IMR-90 (cell line): ENCODE data around the gene NOS1. TPM values are rescaled to one million over a fixed set of nuclear protein-coding genes. Genes with fewer than 3 reads are reported as not detected.

Experiments
- ATAC-seq: fragments of 200-7000 bp; cut with Tn5 transposase; 2 replicates; pipeline ENCODE4 v1.9.1; 2020; ENCODE audit warnings: low read depth, mild to moderate bottlenecking, moderate library complexity
- BruUV-seq: library from RNA; stranded (reverse); fragments of 400-500 nt; replicated peaks from 2 replicates; lab custom pipeline; 2021; lab: Mats Ljungman, UMichigan
- CTCF ChIA-PET: fragments of 300-600 bp; formaldehyde crosslinking; extraction: SDS; loops from one replicate; lab custom pipeline; 2021; ENCODE audit warnings: antibody characterized with exemption; lab: Yijun Ruan, JAX
- POLR2A ChIA-PET: fragments of 300-600 bp; sonication (Branson Sonifier 250); formaldehyde crosslinking; loops from one replicate; lab custom pipeline; 2022; ENCODE audit warnings: antibody characterized with exemption; ENCODE audit not compliant: unreplicated experiment; lab: Charles Lee
- DNase-seq: peaks from one replicate; pipeline ENCODE4 v3.0.0; 2013
- H2AFZ ChIP-seq: replicated peaks from 2 replicates; pipeline ENCODE3; 2013; ENCODE audit warnings: low read length, mild to moderate bottlenecking; ENCODE audit not compliant: poor library complexity
- H2AK5ac ChIP-seq: 2 replicates; pipeline ENCODE4 v1.6.1; 2013; ENCODE audit warnings: low read depth, low read length, inconsistent platforms
- H2AK9ac ChIP-seq: replicated peaks from 2 replicates; pipeline ENCODE3; 2013; ENCODE audit warnings: mild to moderate bottlenecking, low read depth, low read length, moderate library complexity; ENCODE audit not compliant: poor library complexity
- H2BK120ac ChIP-seq: 2 replicates; pipeline ENCODE4 v1.6.1; 2013; ENCODE audit warnings: low read depth, low read length, inconsistent platforms
- H2BK15ac ChIP-seq: 3 replicates; pipeline ENCODE4 v1.6.1; 2013; ENCODE audit warnings: low read depth, low read length, inconsistent platforms
- H2BK20ac ChIP-seq: 2 replicates; pipeline ENCODE4 v1.6.1; 2013; ENCODE audit warnings: low read depth, mild to moderate bottlenecking, inconsistent platforms, low read length, moderate library complexity
- H2BK5ac ChIP-seq: 2 replicates; pipeline ENCODE4 v1.6.1; 2013; ENCODE audit warnings: mild to moderate bottlenecking, low read depth, low read length, inconsistent platforms; ENCODE audit not compliant: poor library complexity, severe bottlenecking
- H3K14ac ChIP-seq: replicated peaks from 2 replicates; pipeline ENCODE4 v1.6.1; 2013; ENCODE audit warnings: low read depth, low read length, inconsistent platforms
- H3K18ac ChIP-seq: 2 replicates; pipeline ENCODE4 v1.6.1; 2013; ENCODE audit warnings: low read depth, low read length, control low read depth
- H3K23ac ChIP-seq: 2 replicates; pipeline ENCODE4 v1.6.1; 2013; ENCODE audit warnings: low read depth, low read length, inconsistent platforms
- H3K27ac ChIP-seq: 2 replicates; pipeline ENCODE4 v1.5.1; 2013; ENCODE audit warnings: mild to moderate bottlenecking, control low read depth, low read length; ENCODE audit not compliant: insufficient read depth
- H3K27me3 ChIP-seq: 2 replicates; pipeline ENCODE4 v1.6.1; 2013; ENCODE audit warnings: low read length; ENCODE audit not compliant: control insufficient read depth, insufficient read depth
- H3K36me3 ChIP-seq: 2 replicates; pipeline ENCODE4 v1.6.1; 2013; ENCODE audit warnings: low read length, mixed read lengths; ENCODE audit not compliant: control insufficient read depth, insufficient read depth
- H3K4ac ChIP-seq: 2 replicates; pipeline ENCODE4 v1.6.1; 2013; ENCODE audit warnings: low read depth, low read length, inconsistent platforms
- H3K4me1 ChIP-seq: 2 replicates; pipeline ENCODE4 v1.6.1; 2013; ENCODE audit warnings: low read length, mixed read lengths; ENCODE audit not compliant: control insufficient read depth, insufficient read depth
- H3K4me2 ChIP-seq: 2 replicates; pipeline ENCODE4 v1.6.1; 2013; ENCODE audit warnings: low read depth, mild to moderate bottlenecking, control low read depth, low read length, moderate library complexity
- H3K4me3 ChIP-seq: 2 replicates; pipeline ENCODE4 v1.5.1; 2013; ENCODE audit warnings: low read depth, mild to moderate bottlenecking, control low read depth, low read length, moderate library complexity; ENCODE audit not compliant: insufficient read depth
- H3K56ac ChIP-seq: 2 replicates; pipeline ENCODE4 v1.6.1; 2013; ENCODE audit warnings: low read length, inconsistent platforms; ENCODE audit not compliant: insufficient read depth; ENCODE audit errors: extremely low read depth
- H3K79me1 ChIP-seq, 2 experiments: 2 replicates each; pipeline ENCODE4 v1.6.1; 2013; ENCODE audit warnings: low read length in 2 of 2, inconsistent platforms in 1 of 2, low read depth in 1 of 2
- H3K9ac ChIP-seq: 2 replicates; pipeline ENCODE4 v1.6.1; 2013; ENCODE audit warnings: low read depth, low read length, control low read depth
- H3K9me1 ChIP-seq: 2 replicates; pipeline ENCODE4 v1.6.1; 2013; ENCODE audit warnings: low read length, inconsistent platforms; ENCODE audit not compliant: insufficient read depth
- H3K9me3 ChIP-seq: 2 replicates; pipeline ENCODE4 v1.6.1; 2013; ENCODE audit warnings: low read length; ENCODE audit not compliant: control insufficient read depth, insufficient read depth
- H4K20me1 ChIP-seq: 2 replicates; pipeline ENCODE4 v1.6.1; 2013; ENCODE audit warnings: low read length, inconsistent platforms; ENCODE audit not compliant: insufficient read depth
- H4K5ac ChIP-seq: 2 replicates; pipeline ENCODE4 v1.6.1; 2013; ENCODE audit warnings: mild to moderate bottlenecking, low read depth, low read length, control low read depth
- H4K8ac ChIP-seq, 2 experiments: 2 replicates each; pipeline ENCODE4 v1.6.1; 2013; ENCODE audit warnings: low read depth in 2 of 2, low read length in 2 of 2, control low read depth in 1 of 2, inconsistent platforms in 1 of 2
- H4K91ac ChIP-seq: 2 replicates; pipeline ENCODE4 v1.6.1; 2013; ENCODE audit warnings: low read depth, low read length, inconsistent platforms; ENCODE audit not compliant: insufficient read depth
- FOS ChIP-seq: fragments of 150-350 bp; IDR thresholded peaks from 2 replicates; pipeline ENCODE4 v1.6.1; 2016; ENCODE audit warnings: low read depth, low read length
- WGBS, 2 experiments: methylation state at CpG; one replicate each; pipeline versions ENCODE4 v1.1.5 to v1.1.7; 2013; ENCODE audit warnings: missing lambda C conversion rate in 2 of 2; ENCODE audit not compliant: insufficient read length in 1 of 2; ENCODE audit errors: extremely low coverage in 2 of 2; 5-methylcytosine and 5-hydroxymethylcytosine counted together
- dilution Hi-C: fragments of 300-500 bp; cut with HindIII; formaldehyde crosslinking; loops from one replicate; pipeline ENCODE4 v1.14.3; 2018; ENCODE audit warnings: low sequenced_read_pairs; ENCODE audit not compliant: unreplicated experiment
- in situ Hi-C: fragments of 300-500 bp; cut with MboI; formaldehyde crosslinking; loops from 3 replicates; pipeline ENCODE4 v1.14.3; 2019; ENCODE audit warnings: low sequenced_read_pairs, inconsistent platforms, mixed read lengths
- intact Hi-C: fragments of 100-400 bp; cut with micrococcal nuclease; formaldehyde crosslinking; loops from 2 replicates; pipeline ENCODE4 v1.10.0; 2022
- polyA plus RNA-seq, 3 experiments: library from polyadenylated mRNA; depleted of rRNA; stranded (reverse); fragments of >200 nt; gene quantifications; 2 replicates each; pipeline ENCODE4 v1.2.3, GENCODE V29; 2012; ENCODE audit warnings: low replicate concordance in 1 of 3
- total RNA-seq: library from RNA; depleted of rRNA; stranded (reverse); fragments of >200 nt; gene quantifications from 2 replicates; pipeline ENCODE4 v1.2.3, GENCODE V29; 2012

NOS1 gene
- total and polyA plus RNA-seq, 2 of the 4 experiments (the other 2 are of a cell fraction): 0.09 TPM; not detected in 1

DNA sequence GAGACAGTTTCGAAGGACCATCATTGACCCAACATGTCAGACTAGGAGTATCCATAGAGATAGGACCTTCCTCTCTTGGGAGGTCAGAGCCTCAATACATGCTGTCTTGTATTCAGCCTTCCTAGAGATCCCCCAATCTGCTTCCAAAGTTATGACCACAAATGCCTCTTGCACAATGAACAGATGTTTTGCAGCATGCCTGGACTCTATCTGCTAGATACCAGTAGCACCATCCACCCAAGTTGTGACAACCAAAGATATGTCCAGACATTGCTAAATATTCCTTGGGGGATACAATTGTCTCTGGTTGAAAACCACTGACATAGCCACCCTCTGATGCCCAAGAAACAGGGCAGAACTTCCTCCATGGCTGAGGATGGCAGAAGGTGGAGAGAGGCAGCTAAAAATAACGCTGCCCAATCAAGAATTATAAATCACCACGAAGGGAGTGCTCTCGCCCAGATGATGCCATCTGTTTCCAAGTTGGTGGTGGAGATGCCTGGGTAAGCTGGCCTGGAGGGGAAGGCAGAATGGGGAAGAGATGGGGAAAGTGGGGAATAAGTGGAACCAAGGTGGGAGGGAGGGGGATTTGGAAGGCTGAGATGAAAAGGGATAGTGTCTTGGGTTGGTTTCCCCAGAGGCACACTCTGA lies 42.9 kb upstream of the NOS1 start:
- ATAC-seq: no peak
- no TSS peak for BruUV-seq
- no peaks in the 10 kb centered on the region for H3K9me1 ChIP-seq
- no peak overlapping the region for H2AK5ac ChIP-seq
- H2BK5ac ChIP-seq: no peak overlapping the region
- TF ChIP-seq FOS: no peak
- H4K91ac ChIP-seq: no peak overlapping the region
- dilution Hi-C loops: no loop called here
- intact Hi-C loops: no loop called here
- H3K23ac ChIP-seq: no peak overlapping the region
- H2AFZ ChIP-seq: no peak overlapping the region
- no peak overlapping the region for H3K14ac ChIP-seq
- no peaks in the 10 kb centered on the region for H3K36me3 ChIP-seq
- no peak overlapping the region for H4K8ac ChIP-seq
- H3K79me1 ChIP-seq: no peaks in the 10 kb centered on the region
- H3K4me2 ChIP-seq: no peak overlapping the region
- H2BK120ac ChIP-seq: no peak overlapping the region
- no peak overlapping the region for H3K4me3 ChIP-seq
- H4K5ac ChIP-seq: no peak overlapping the region
- H3K4ac ChIP-seq: no peak overlapping the region
- no peak overlapping the region for H3K18ac ChIP-seq
- no peak overlapping the region for H2BK20ac ChIP-seq
- no peak overlapping the region for H2BK15ac ChIP-seq
- H2AK9ac ChIP-seq: no peak overlapping the region
- CTCF ChIA-PET: no interaction called here
- peaks cover 43% of the 10 kb centered on the region for H3K9me3 ChIP-seq
- no peak for DNase-seq
- no CpG with 5 or more reads among the region's 4 CpGs for WGBS, 2 experiments
- H3K4me1 ChIP-seq: no peaks in the 10 kb centered on the region
- in situ Hi-C loops: no loop called here
- no peak overlapping the region for H3K56ac ChIP-seq
- H3K9ac ChIP-seq: no peak overlapping the region
- no peaks in the 10 kb centered on the region for H4K20me1 ChIP-seq
- POLR2A ChIA-PET: no interaction called here
- H3K27ac ChIP-seq: no peak overlapping the region
- H3K27me3 ChIP-seq: no peaks in the 10 kb centered on the region
